Cardiac septum (tissue), 1 donor: Measurements from ENCODE around the gene SLC1A4. TPM values are rescaled to one million over a fixed set of nuclear protein-coding genes. Genes with fewer than 3 reads are reported as not detected.
"Not testable (repeated sequence)": the region's sequence is repeated elsewhere in the genome, so short reads cannot be mapped to it uniquely, and the experiment has no call there.

Experiments
- DNase-seq: peaks from one replicate; pipeline ENCODE4 v3.0.0-alpha.2; 2020; ENCODE audit warnings: low spot score
- intact Hi-C: fragments of 100-400 bp; cut with DNase I; formaldehyde crosslinking; loops from one replicate; pipeline ENCODE4 v1.14.0; 2022
- total RNA-seq: library from RNA; stranded (reverse); fragmentation: NEBNext Ultra II Directional; extraction: Animal tissue kit (Norgen Biotek cat#: 25700); gene quantifications from one replicate; pipeline ENCODE4 v1.2.1, GENCODE V29; 2021
- donor health status: DM: no; HTN: no; CAD: no.

Gene SLC1A4
- total RNA-seq, 1 donor from 2014 or later: 22.2 TPM

DNA sequence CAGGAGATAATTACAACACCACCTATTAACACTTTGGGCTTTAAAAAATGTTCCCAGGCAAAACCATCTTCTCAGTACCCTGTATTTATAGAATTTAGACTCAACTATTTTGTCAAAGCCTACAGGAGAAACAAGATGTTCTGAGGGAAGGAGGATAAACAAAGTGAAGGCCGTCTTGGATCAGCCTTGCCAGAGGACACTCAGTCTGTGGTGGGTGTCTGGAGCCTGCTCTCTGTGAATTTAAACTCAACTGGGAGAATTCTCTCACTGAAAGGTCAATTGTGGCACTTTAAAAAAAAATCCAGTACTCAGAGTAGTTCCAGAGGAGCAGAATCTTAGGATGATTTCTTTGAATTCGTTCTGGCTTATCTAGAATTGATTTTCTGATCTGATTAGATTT lies 28.4 kb upstream of the SLC1A4 start:
- DNase-seq: no peak
- intact Hi-C loops: no loop called here

DNA sequence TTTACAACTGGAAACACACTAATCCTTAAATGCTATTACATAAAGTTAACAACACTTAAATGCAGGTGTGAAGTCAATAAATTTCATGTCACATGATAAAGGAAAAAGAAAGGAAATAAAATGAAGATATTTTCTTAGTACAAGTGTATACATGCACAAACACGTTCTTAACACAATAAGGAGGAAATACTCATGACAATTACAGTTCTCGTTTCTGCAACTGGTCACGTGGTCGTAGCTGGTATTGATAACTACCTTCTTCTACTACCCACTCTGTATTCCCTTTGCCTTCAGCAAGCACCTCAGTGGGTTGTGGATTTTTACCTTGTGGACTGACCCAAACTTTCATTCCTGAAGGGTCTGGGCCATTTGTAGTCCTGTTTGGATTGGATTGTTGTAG lies 26.1 kb upstream of the SLC1A4 start:
- intact Hi-C loops: not testable (repeated sequence)

DNA sequence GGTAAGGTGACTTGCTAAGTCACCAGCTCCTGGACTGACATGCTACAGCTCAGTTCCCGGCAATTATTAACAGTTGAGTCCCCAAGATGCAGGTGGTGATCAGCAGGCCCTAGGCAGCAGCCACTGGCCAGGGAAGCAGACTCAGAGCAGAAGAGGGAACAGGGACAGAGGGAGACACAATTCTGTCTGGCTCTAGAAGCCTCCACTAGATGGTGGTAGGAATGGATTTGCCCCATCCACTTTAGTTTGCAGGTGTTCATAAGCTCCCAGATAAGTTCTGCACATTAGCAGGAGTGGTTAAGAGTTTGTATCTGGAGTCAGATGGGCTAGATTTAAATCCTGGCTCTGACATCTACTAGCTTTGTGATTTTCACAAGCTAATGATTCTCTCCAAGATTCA lies 25.5 kb upstream of the SLC1A4 start:
- no peak for DNase-seq
- intact Hi-C loops: no loop called here

More for the DNA sequence above, 26.1 kb upstream of the SLC1A4 start:
- DNase-seq: not testable (repeated sequence)

DNA sequence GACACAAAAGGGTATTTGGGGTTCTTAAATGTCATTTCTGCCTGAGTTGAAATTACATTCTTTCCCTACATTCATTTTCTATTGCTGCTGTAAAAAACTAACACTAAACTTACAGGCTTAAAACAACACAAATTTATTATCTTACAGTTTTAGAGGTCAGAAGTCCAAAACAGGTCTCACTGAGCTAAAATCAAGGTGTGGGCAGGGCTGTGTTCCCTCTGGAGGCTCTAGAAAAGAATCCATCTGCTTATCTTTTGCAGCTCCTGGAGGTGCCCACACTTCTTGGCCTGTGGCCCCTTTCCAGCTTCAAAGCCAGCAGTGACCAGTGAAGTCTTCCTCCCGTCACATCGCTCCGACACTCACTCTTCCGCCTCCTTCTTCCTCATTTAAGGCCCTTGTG lies 23.2 kb upstream of the SLC1A4 start:
- intact Hi-C loops: no loop called here
- no peak for DNase-seq

DNA sequence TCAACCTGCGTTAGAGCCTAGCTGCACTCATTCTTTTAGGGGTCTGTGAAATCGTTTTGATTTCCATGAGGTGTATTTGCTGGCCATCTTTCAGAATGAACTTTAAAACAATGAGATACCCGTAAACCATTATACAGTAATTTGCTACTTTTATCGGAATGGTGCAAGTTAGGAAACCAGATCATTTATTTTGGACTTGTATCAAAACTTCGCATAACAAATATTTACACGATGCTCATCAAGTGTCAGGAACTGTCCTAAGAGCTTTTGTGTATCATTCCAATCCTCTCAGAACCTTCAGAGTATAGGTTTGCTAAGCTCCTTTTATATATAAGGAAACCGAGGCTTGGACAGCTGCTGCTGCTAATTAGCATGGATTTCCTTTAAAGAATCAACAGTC lies 22.4 kb upstream of the SLC1A4 start:
- DNase-seq: no peak
- intact Hi-C loops: no loop called here

DNA sequence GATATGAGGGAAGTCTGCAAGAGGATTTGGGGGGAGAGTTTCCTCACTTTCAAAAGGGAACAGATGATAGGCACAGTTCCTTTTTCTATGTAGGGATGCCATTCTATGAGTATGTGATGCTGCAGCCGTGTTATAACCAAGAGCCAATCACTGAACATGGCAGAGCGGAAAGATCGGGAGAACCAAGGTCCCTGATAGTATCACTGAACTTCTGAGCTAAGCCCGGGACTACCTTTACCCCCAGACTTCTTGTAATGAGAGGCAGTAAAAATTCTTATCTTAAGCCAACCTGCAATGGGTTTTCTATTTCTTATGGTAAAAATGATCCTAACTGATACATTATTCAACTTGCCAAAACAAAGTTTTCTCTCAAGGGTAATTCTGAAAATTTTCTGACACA lies 21.6 kb upstream of the SLC1A4 start:
- DNase-seq: no peak
- intact Hi-C loops: no loop called here

DNA sequence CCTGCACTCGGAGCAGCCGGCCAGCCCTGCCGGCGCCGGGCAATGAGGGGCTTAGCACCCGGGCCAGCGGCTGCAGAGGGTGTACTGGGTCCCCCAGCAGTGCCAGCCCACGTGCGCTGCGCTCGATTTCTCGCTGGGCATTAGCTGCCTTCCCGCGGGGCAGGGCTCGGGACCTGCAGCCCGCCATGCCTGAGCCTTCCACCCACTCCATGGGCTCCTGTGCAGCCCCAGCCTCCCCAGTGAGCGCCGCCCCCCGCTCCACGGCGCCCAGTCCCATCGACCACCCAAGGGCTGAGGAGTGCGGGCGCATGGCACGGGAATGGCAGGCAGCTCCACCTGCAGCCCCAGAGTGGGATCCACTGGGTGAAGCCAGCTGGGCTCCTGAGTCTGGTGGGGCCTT lies 20.1 kb upstream of the SLC1A4 start:
- DNase-seq, intact Hi-C loops: not testable (repeated sequence)

DNA sequence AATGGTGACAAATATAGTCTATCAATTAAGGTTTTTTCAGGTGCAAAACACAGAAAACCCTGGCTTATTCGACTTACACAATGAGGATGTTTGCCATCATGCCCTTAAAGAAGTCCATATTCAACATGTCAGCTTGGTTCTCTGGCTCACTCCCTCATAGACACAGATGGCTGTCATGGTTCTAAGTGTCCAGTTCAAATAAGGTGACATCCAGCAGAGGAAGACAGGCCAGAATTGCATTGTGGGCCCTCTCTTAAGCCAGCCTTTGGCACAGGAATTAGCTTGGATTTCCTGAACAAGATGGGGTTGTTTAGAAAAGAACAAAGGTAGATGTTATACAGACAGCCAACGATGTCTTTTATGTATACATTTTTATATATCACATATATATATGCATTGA lies 18.7 kb upstream of the SLC1A4 start:
- intact Hi-C loops: no loop called here
- DNase-seq: no peak

DNA sequence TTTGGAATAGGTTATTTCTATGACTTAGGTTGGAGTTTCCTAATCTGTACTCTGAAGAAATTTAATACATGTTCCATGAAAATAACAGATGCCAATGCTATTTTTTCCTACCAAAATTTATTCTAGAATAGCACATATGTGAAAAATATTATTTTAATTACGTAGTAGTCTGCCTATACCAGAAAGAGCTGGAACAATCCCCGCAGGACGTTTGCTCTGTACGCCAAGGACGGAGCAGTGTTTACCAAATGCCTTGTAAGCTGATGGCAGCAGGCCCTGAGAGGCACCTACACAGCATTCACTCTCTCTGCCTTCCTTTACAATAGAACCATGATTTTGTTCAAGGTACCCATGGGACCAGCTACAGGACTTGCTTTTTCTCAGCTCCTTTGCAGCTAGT lies 16.8 kb upstream of the SLC1A4 start:
- DNase-seq: no peak
- intact Hi-C loops: no loop called here

DNA sequence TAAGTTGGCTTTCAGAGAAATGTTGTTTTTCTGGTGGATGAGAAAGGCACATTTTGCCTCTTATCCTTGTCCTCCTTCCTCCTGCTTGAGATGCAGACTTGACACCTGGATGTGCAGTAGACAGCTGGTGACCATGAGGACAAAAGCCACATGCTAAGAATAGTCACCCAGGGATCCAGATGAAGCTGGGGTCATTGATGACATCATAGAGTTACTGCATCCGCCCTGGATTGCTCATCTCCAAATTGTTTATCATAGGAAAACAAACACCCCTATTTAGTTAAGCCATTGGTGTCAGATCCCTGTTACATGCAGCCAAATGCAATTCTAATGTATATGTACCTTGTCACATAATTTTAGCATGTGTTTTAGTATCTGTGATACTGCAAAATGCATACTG lies 16.3 kb upstream of the SLC1A4 start:
- intact Hi-C loops: no loop called here
- no peak for DNase-seq

DNA sequence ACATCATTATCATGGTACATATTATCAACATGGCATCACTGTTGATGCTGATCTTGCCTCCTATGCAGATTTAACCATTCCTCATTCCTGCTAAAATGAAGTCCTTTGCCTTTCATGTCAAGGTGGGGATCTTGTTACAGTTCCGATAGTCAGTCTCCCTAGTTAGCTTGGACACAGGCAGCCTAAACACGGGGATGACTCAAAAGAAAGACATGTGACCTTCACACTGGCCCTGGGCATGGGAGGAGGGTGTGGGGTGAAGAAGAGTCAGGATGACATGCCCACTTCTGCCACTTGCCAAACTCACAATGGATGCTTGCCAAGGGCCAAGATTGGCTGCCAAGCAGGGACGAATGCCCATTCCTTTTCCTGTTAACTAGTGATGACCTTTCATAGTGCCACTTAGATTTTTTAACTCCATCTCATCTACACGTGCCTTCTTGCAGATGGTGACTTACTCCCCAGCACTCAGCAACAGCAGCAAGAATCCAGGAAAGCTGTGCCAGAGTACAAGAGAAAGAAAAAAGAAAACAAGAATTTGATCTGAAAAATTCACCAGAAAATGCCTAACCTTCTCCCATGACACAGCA lies 13.9 kb upstream of the SLC1A4 start:
- intact Hi-C loops: no loop called here
- peak; percentile 87 for DNase-seq

DNA sequence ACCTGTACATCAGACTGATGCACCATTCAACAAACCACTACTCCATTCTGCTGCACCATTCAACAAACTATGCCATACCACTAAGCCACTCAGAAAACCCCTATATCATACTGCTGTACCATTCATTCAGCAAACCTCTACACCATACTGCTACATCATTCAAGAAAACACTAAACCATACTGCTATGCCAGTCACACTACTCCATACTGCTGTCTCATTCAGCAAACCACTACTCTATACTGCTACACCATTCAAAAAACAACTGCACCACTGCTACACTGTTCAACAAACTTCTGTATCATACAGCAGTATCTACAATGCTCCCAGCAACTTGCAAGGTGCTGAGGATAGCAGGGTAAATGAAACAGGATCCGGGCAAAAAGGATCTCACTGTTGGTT lies 12.9 kb upstream of the SLC1A4 start:
- intact Hi-C loops: no loop called here
- no peak for DNase-seq

DNA sequence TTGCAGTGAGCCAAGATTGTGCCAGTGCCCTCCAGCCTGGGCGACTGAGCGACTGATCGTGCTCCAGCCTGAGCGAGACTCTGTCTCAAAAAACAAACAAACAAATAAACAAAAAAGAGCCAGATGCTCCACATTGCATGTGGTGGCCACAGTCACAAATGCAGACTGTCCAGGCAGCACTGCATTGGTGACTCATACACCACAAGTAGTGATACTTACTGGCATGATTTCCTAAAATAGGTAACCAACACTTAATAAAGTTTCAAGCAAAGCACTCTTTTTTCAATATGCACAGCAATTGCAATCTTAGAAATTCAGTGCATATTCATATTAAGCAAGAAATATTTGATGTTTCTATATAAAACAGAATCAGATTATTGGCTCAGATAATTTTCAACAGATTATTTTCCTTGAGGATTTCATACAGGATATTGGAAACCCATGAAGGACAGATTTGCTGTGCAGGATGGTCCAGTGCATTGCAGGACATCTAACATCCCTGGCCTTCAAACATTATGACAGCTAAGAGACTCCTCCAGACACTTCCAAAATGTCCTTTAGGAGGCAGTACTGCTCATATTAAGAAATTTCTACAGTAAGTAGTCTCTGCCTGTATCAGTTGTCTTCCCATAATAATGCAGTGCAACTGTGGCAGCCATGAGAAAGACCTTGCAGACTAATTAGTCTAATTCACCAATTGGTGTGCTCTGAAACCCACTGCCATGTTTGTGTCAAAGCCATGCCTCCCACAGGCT lies 10.5 kb upstream of the SLC1A4 start:
- intact Hi-C loops: no loop called here
- DNase-seq: no peak

DNA sequence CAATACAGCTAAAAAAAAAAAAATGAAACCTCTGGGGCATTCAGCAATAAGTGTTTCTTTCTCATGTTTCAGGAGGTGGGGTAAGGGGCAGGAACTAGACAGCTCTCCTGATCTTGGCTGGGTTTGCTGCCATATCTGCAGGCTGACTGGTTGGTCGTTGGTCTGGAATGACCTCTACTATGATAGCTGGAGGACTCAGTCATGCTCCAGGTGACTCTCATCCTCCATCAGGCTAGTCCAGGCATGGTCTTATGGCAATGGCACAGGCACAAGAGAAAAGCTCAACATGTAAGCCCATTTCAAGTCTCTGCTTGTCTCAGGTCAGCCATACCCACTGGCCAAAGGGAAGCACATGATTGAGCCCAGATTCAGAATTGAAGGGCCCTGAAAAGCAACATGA lies 9.5 kb upstream of the SLC1A4 start:
- no peak for DNase-seq
- intact Hi-C loops: no loop called here

DNA sequence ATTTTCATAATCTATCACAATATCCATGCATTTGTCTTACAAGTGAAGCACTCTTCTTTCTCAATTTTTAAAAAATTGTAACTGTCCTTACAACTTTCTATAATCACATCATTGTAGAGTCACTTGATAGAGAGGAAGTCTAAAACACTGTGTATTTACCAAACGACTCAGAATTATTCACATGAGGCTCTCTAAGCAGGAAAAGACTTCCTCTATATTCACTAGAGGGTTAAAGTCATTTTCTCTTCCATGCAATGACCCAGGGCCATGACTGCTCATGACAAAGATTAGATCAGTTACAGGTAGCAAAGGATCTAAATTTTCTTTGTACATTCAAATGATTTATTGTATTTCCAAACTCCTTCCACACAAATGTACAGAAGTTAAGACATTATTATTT lies 9.0 kb upstream of the SLC1A4 start:
- intact Hi-C loops: no loop called here
- DNase-seq: no peak

DNA sequence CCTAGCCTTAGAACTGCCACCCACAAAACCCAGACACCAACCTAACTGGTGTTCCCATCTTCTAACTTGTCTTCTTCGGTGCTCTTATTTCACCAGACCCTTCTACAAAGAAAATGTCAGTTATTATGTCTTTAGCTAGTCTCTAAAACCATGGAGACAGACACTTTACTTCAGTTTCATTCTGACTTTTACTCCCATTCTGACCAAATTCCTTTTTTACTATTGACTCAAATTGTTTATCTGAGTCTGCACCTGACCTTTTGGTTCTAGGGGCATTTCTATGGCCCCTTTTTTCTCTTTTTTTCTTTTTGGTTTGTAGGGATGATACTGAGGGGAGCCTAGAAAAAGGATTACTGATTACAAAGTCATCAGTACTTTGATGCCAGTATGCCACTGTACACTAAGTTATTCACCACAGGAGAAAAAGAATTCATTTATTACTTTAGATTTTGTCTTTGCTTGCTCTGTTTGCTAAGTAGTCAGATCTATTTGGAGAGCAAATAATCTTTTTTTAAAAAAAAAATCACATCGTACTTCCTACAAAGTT lies 6.8 kb upstream of the SLC1A4 start:
- intact Hi-C loops: no loop called here
- no peak for DNase-seq

DNA sequence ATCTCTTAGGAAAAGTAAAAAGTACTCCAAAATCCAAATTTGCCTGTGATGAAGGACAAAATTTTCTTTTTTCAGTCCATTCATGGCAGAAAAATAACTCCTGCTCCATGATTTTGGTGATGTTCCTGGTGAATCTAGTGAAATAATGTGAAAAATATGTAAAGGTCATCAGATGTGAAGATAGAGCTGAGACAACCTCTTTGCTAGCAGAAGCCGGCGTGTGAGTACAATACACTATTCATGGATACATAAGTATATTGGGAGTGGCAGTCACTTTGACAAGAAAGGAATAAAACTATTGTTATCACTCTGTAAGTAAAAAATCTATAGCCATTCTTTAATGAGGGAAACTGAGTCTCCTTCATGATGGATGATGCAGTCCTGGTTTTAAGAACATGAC lies 6.3 kb upstream of the SLC1A4 start:
- DNase-seq: no peak
- intact Hi-C loops: no loop called here

DNA sequence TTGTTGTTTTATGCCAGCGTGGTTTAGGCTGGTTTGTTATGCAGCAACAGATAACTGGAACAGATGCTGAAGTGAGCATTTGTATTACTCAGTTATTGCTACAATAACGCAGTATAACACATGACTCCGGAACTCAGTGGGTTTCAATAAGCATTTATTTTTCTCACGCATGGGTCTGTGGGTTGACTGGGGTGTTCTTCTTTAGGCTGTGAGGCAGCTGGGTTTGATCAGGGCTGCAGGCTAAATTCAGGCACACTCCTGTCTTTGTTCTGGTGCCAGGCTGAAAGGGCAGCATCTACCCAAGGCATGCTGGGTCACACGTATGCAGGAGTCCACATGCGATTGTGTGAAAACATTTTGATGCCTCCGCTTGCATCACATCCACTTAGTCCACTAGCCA lies 3.8 kb upstream of the SLC1A4 start:
- intact Hi-C loops: loop anchor here (5.0 kb wide), 2 partner anchors 57 to 147 kb away; partner anchors contain the start of gene RAB1A
- DNase-seq: no peak

DNA sequence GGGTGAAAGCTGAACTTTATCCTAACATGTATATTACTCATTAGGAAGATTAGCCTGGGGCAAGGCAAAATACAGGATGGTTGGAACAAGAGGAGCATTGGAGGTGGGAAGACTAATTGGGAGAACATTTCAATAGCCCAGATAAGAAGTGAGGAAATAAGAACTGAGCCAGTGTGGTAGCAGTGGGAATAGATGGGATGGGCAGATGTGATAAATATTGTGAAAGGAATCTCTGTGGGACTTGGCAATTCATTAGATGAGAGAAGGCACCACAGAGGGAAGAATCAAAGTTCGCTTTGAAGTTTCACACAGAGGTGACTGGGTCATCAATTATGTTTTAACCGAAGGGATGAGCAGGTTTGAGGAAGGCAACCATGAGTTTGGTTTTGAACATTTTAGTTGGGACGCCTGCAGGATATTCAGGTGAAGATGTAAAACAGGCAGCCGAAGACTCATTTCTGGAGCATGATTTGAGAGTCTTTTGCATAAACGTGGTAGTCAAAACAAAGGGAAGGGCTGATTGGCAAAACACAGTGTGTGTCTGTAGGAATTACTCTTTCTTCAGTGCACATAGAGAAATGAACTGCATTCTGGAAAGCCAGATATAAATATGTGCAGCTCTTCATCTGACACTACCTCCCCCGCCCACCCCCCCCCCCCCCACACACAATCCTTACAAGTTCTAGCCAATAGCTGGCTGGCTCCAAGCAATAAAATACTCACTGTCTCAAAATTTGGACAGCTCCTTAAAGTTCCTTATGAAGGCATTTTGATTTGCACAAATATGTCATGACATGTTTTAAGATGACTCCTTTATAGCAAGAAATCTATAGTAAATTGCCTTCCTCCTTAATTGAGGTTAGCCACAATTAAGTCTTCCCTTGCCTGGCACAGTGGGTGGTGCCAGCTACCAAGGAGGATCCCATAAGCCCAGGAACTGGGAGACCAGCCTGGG lies 1.9 kb upstream of the SLC1A4 start:
- DNase-seq: no peak
- intact Hi-C loops: loop anchor here (5.0 kb wide), 2 partner anchors 55 to 145 kb away; partner anchors contain the start of gene RAB1A

DNA sequence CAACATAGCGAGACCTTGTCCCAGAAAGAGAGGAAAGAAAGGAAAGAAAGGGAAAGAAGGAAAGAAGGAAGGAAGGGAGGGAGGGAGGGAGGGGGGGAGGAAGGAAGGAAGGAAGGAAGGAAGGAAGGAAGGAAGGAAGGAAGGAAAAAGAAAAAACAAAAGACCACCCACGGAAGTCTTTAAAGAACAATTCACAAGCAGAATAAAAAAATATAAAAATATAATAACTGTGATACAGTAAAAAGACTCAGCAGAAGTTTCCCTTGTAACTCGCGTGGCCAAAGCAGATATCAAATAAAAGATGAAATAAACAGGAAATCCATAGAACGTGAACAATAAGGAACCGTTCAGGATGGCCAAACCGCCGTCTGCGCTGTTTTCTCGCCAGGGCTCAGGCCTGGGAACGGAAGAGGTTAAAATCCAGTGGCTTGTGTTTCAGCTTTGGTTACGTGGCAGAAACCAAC lies 1.2 kb upstream of the SLC1A4 start:
- no peak for DNase-seq
- intact Hi-C loops: loop anchor here (5.0 kb wide), 2 partner anchors 54 to 144 kb away; partner anchors contain the start of gene RAB1A
